Bronchial epithelial cell (primary cell): ENCODE data around the gene TTC6. TPM values are rescaled to one million over a fixed set of nuclear protein-coding genes. Genes with fewer than 3 reads are reported as not detected.

Experiments used
- DNase-seq: peaks from one replicate; pipeline ENCODE4 v3.0.0-alpha.2; 2010; ENCODE audit warnings: low read depth
- FAIRE-seq: peaks from 2 replicates; lab custom pipeline; 2011; peaks lifted over from hg19 to GRCh38; lab: Jason Lieb, UNC
- H3K27me3 ChIP-seq: 2 replicates; pipeline ENCODE4 v1.5.1; 2011; ENCODE audit warnings: low read length; ENCODE audit not compliant: control insufficient read depth, insufficient read depth
- H3K36me3 ChIP-seq: 2 replicates; pipeline ENCODE4 v1.5.1; 2011; ENCODE audit warnings: low read length; ENCODE audit not compliant: control insufficient read depth, insufficient read depth
- H3K4me3 ChIP-seq: 2 replicates; pipeline ENCODE4 v1.5.1; 2011; ENCODE audit warnings: mild to moderate bottlenecking, low read depth, low read length, control low read depth
- total RNA-seq: library from RNA; depleted of rRNA; stranded (reverse); fragments of >200 nt; gene quantifications from 2 replicates; pipeline ENCODE4 v1.2.1, GENCODE V29; 2014
- TF ChIP-seq, protein P1 (sequence below): IDR thresholded peaks from 2 replicates; pipeline ENCODE4 v1.5.1; 2011; ENCODE audit warnings: mild to moderate bottlenecking, moderate library complexity, low read length, control low read depth, inconsistent platforms; ENCODE audit not compliant: insufficient read depth, severe bottlenecking

The TTC6 gene
- total RNA-seq, 1 donor from 2014 or later = 0.53 TPM

DNA sequence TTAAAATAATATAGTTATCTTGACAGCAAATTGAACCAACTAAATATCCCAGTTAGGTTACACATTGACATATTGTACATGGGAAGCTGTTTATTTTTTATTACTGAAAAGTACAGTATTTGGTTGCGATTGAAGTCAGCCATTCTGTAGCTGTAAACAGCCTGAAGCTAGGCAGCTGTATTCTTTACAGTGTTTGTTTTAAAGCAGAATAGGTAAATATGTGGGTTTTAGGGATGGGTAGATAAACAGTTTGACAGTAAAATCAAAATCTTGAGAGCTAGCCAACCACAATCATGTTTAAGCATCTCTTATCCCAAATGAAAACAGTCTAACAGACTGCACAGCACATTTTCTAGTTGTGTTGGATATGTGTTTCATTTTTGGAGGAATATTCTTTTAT is 45.7 kb downstream of the TTC6 start:
- H3K27me3 ChIP-seq = no peaks in the 10 kb centered on the region
- TF ChIP-seq, protein P1, sequence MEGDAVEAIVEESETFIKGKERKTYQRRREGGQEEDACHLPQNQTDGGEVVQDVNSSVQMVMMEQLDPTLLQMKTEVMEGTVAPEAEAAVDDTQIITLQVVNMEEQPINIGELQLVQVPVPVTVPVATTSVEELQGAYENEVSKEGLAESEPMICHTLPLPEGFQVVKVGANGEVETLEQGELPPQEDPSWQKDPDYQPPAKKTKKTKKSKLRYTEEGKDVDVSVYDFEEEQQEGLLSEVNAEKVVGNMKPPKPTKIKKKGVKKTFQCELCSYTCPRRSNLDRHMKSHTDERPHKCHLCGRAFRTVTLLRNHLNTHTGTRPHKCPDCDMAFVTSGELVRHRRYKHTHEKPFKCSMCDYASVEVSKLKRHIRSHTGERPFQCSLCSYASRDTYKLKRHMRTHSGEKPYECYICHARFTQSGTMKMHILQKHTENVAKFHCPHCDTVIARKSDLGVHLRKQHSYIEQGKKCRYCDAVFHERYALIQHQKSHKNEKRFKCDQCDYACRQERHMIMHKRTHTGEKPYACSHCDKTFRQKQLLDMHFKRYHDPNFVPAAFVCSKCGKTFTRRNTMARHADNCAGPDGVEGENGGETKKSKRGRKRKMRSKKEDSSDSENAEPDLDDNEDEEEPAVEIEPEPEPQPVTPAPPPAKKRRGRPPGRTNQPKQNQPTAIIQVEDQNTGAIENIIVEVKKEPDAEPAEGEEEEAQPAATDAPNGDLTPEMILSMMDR = no peak
- H3K36me3 ChIP-seq = no peaks in the 10 kb centered on the region
- DNase-seq = no peak
- H3K4me3 ChIP-seq = no peak overlapping the region
- no peak for FAIRE-seq

DNA sequence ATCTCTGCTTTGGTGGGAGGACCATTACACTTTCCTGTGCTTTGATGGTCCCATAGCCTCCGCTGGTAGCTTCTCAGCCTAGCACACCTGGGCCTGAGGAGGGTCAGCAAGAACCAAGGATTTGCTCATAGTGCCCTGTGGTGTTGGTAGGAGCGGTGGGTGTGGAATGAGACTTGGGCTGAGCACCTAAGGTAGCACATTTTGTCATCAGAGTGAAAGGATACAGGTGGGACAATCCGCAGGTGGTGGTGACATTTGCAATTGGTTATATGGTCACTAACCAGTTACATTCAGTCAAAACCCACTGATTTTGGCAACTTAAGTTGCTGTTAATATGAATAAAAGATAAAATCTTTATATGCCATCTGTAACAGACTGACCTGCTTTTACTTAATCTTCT is 46.7 kb downstream of the TTC6 start:
- TF ChIP-seq, protein P1 = no peak

DNA sequence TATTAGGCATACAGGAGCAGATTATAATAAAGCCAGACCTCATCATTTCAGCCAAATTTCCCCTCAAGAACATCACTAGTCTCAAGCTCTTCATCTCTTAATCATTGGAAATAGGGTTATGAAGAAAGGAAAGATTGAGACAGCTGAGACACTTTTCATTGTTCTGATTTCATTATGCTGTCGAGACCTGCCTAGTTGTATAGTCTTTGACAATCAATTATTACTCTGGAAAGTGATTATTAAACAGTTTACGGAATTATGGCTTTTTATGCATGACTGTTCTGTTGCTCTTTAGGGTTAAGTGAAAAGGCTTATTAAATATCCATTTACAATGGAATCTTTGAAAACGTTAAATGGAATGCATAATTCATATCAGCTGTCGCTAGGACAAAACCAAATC is 48.3 kb downstream of the TTC6 start:
- Histone ChIP-seq H3K36me3 (no peaks in the 10 kb centered on the region), H3K4me3 (no peak overlapping the region), H3K27me3 (no peaks in the 10 kb centered on the region)
- FAIRE-seq (no peak), DNase-seq (no peak)
- TF ChIP-seq, protein P1 = no peak

More for the DNA sequence above, 46.7 kb downstream of the TTC6 start:
- Histone ChIP-seq H3K4me3 (no peak overlapping the region), H3K36me3 (no peaks in the 10 kb centered on the region), H3K27me3 (no peaks in the 10 kb centered on the region)
- DNase-seq = no peak
- FAIRE-seq = no peak

Other genes starting within 250 kb of the TTC6 start
- gene FOXA1, start 380 bp upstream of the TTC6 start, total RNA-seq = 4.9 and 5.3 TPM in 2 replicates